ENCODE results near the gene GEMIN4. TPM values are rescaled to one million over a fixed set of nuclear protein-coding genes. Genes with fewer than 3 reads are reported as not detected.

Gene GEMIN4
- total RNA-seq, 1 experiment from 2014 or later: 48.4 TPM

- Mint-ChIP-seq H3K4me3 (no peak overlapping the region), H3K36me3 (peaks cover 17% of the 10 kb centered on the region), H3K4me1 (no peaks in the 10 kb centered on the region), H3K27ac (no peak overlapping the region), H3K9me3 (no peaks in the 10 kb centered on the region), H3K27me3 (ENCODE audit: low read depth) (no peaks in the 10 kb centered on the region)
- ChIA-PET POLR2A (no interaction called here), CTCF (interaction anchor here (1.4 to 3.8 kb wide), 2 partner anchors 293 to 351 kb away, joined by 7 to 17 read pairs; no protein-coding TSS in a partner anchor)
- DNase-seq (ENCODE audit: low spot score) (no peak), ATAC-seq (no peak)
- TF ChIP-seq, protein P1, sequence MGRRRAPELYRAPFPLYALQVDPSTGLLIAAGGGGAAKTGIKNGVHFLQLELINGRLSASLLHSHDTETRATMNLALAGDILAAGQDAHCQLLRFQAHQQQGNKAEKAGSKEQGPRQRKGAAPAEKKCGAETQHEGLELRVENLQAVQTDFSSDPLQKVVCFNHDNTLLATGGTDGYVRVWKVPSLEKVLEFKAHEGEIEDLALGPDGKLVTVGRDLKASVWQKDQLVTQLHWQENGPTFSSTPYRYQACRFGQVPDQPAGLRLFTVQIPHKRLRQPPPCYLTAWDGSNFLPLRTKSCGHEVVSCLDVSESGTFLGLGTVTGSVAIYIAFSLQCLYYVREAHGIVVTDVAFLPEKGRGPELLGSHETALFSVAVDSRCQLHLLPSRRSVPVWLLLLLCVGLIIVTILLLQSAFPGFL (CRISPR knock-in tag; IDR thresholded peaks at IDR 0.05; ENCODE audit: borderline replicate concordance): no peak
- no peak for TF ChIP-seq ZNF425 (CRISPR knock-in tag; conservative IDR thresholded peaks at IDR 0.05)
- no peak for TF ChIP-seq ATF2 (CRISPR knock-in tag; IDR thresholded peaks at IDR 0.05; ENCODE audit: borderline replicate concordance, low read depth)
- TF ChIP-seq, protein P2, sequence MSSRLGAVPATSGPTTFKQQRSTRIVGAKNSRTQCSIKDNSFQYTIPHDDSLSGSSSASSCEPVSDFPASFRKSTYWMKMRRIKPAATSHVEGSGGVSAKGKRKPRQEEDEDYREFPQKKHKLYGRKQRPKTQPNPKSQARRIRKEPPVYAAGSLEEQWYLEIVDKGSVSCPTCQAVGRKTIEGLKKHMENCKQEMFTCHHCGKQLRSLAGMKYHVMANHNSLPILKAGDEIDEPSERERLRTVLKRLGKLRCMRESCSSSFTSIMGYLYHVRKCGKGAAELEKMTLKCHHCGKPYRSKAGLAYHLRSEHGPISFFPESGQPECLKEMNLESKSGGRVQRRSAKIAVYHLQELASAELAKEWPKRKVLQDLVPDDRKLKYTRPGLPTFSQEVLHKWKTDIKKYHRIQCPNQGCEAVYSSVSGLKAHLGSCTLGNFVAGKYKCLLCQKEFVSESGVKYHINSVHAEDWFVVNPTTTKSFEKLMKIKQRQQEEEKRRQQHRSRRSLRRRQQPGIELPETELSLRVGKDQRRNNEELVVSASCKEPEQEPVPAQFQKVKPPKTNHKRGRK (CRISPR knock-in tag; IDR thresholded peaks at IDR 0.05; ENCODE audit: borderline replicate concordance): no peak
- no peak for TF ChIP-seq TP53 (CRISPR knock-in tag; IDR thresholded peaks at IDR 0.05)
- TF ChIP-seq USF2 (CRISPR knock-in tag; IDR thresholded peaks at IDR 0.05): no peak
- no peak for TF ChIP-seq ZNF232 (CRISPR knock-in tag; IDR thresholded peaks at IDR 0.05)
- TF ChIP-seq NFE2L1 (CRISPR knock-in tag; IDR thresholded peaks at IDR 0.05): no peak
- no peak for TF ChIP-seq PRRX2 (CRISPR knock-in tag; IDR thresholded peaks at IDR 0.05)
- no peak for TF ChIP-seq TEAD1 (CRISPR knock-in tag; IDR thresholded peaks at IDR 0.05)
- no peak for TF ChIP-seq MXD4 (CRISPR knock-in tag; IDR thresholded peaks at IDR 0.05; ENCODE audit: borderline replicate concordance)
- TF ChIP-seq IRF2 (CRISPR knock-in tag; IDR thresholded peaks at IDR 0.05; ENCODE audit: borderline replicate concordance, low read depth): no peak
- no peak for TF ChIP-seq JUN (CRISPR knock-in tag; IDR thresholded peaks at IDR 0.05)
- TF ChIP-seq, protein P3, sequence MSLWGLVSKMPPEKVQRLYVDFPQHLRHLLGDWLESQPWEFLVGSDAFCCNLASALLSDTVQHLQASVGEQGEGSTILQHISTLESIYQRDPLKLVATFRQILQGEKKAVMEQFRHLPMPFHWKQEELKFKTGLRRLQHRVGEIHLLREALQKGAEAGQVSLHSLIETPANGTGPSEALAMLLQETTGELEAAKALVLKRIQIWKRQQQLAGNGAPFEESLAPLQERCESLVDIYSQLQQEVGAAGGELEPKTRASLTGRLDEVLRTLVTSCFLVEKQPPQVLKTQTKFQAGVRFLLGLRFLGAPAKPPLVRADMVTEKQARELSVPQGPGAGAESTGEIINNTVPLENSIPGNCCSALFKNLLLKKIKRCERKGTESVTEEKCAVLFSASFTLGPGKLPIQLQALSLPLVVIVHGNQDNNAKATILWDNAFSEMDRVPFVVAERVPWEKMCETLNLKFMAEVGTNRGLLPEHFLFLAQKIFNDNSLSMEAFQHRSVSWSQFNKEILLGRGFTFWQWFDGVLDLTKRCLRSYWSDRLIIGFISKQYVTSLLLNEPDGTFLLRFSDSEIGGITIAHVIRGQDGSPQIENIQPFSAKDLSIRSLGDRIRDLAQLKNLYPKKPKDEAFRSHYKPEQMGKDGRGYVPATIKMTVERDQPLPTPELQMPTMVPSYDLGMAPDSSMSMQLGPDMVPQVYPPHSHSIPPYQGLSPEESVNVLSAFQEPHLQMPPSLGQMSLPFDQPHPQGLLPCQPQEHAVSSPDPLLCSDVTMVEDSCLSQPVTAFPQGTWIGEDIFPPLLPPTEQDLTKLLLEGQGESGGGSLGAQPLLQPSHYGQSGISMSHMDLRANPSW (CRISPR knock-in tag; conservative IDR thresholded peaks at IDR 0.05; ENCODE audit: low read depth): no peak
- no peak for TF ChIP-seq ZNF263 (CRISPR knock-in tag; IDR thresholded peaks at IDR 0.05; ENCODE audit: low read depth)
- TF ChIP-seq, protein P4, sequence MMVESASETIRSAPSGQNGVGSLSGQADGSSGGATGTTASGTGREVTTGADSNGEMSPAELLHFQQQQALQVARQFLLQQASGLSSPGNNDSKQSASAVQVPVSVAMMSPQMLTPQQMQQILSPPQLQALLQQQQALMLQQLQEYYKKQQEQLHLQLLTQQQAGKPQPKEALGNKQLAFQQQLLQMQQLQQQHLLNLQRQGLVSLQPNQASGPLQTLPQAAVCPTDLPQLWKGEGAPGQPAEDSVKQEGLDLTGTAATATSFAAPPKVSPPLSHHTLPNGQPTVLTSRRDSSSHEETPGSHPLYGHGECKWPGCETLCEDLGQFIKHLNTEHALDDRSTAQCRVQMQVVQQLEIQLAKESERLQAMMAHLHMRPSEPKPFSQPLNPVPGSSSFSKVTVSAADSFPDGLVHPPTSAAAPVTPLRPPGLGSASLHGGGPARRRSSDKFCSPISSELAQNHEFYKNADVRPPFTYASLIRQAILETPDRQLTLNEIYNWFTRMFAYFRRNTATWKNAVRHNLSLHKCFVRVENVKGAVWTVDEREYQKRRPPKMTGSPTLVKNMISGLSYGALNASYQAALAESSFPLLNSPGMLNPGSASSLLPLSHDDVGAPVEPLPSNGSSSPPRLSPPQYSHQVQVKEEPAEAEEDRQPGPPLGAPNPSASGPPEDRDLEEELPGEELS (CRISPR knock-in tag; IDR thresholded peaks at IDR 0.05): no peak
- no peak for TF ChIP-seq SOX15 (CRISPR knock-in tag; IDR thresholded peaks at IDR 0.05)
- no peak for TF ChIP-seq SMAD4 (CRISPR knock-in tag; IDR thresholded peaks at IDR 0.05)
Measured at GRCh38 chr17:705011-705410, 47.1 kb downstream of the GEMIN4 start.

Data from WTC11 (cell line).